GM06990 (cell line): ENCODE data around the gene ARAF.

Experiments used
- DNase-seq: peaks from one replicate; pipeline ENCODE4 v3.0.0-alpha.2; 2011; ENCODE audit not compliant: insufficient read length; ENCODE audit errors: extremely low read depth
- H3K27me3 ChIP-seq: replicated peaks from 2 replicates; pipeline ENCODE4 v1.6.0; 2011; ENCODE audit warnings: low read length; ENCODE audit not compliant: control insufficient read depth, insufficient read depth
- H3K36me3 ChIP-seq: 2 replicates; pipeline ENCODE4 v1.5.1; 2011; ENCODE audit warnings: low read length; ENCODE audit not compliant: control insufficient read depth, insufficient read depth
- H3K4me3 ChIP-seq: replicated peaks from 2 replicates; pipeline ENCODE4 v1.5.1; 2011; ENCODE audit warnings: low read depth, mild to moderate bottlenecking, control low read depth, low read length
- TF ChIP-seq, protein P1 (sequence below): IDR thresholded peaks from 2 replicates; pipeline ENCODE4 v1.5.1; 2011; ENCODE audit warnings: low read length, control low read depth, mild to moderate bottlenecking, inconsistent platforms; ENCODE audit not compliant: insufficient read depth, poor library complexity, severe bottlenecking

ARAF gene

DNA sequence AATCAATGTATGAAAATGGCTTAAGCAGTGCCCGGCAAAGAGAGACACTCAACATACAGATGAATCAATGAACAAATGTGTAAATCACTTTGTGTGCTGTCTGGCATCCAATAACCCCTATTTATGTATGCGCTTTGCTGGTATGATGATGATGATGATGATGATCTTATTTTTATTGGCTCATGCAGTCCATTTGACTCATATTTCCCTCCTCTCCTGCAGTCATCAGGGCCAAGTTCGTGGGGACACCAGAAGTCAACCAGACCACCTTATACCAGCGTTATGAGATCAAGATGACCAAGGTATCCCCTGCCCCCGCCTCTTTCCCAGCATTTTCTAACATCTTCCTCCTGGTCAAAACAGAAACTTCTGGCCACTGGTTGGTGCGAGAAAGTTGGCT is 23.7 kb downstream of the ARAF start:
- DNase-seq = no peak
- H3K4me3 ChIP-seq = no peak overlapping the region

DNA sequence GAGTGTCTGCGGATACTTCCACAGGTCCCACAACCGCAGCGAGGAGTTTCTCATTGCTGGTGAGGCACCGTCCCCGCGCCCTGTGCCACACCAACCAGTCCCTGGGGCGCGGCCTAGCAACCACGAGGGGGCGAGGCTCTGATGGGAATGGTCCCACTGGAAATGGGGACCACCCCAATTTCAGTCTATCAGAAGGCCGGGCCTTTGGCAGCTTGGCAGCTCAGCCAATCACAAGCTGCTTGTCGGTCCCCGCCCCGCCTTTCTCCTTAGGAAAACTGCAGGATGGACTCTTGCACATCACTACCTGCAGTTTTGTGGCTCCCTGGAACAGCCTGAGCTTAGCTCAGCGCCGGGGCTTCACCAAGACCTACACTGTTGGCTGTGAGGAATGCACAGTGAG is 24.3 kb downstream of the ARAF start:
- Histone ChIP-seq H3K36me3 (peaks cover 2% of the 10 kb centered on the region; the same call in 1 of the 2 replicates), H3K27me3 (no peaks in the 10 kb centered on the region; the same call in 1 of the 2 replicates), H3K4me3 (no peak overlapping the region)
- DNase-seq = no peak
- TF ChIP-seq, protein P1, sequence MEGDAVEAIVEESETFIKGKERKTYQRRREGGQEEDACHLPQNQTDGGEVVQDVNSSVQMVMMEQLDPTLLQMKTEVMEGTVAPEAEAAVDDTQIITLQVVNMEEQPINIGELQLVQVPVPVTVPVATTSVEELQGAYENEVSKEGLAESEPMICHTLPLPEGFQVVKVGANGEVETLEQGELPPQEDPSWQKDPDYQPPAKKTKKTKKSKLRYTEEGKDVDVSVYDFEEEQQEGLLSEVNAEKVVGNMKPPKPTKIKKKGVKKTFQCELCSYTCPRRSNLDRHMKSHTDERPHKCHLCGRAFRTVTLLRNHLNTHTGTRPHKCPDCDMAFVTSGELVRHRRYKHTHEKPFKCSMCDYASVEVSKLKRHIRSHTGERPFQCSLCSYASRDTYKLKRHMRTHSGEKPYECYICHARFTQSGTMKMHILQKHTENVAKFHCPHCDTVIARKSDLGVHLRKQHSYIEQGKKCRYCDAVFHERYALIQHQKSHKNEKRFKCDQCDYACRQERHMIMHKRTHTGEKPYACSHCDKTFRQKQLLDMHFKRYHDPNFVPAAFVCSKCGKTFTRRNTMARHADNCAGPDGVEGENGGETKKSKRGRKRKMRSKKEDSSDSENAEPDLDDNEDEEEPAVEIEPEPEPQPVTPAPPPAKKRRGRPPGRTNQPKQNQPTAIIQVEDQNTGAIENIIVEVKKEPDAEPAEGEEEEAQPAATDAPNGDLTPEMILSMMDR = no peak

More for the DNA sequence above, 23.7 kb downstream of the ARAF start:
- H3K36me3 ChIP-seq = peaks cover 2% of the 10 kb centered on the region; the same call in 1 of the 2 replicates
- H3K27me3 ChIP-seq = no peaks in the 10 kb centered on the region; the same call in 1 of the 2 replicates
- TF ChIP-seq, protein P1 = no peak

DNA sequence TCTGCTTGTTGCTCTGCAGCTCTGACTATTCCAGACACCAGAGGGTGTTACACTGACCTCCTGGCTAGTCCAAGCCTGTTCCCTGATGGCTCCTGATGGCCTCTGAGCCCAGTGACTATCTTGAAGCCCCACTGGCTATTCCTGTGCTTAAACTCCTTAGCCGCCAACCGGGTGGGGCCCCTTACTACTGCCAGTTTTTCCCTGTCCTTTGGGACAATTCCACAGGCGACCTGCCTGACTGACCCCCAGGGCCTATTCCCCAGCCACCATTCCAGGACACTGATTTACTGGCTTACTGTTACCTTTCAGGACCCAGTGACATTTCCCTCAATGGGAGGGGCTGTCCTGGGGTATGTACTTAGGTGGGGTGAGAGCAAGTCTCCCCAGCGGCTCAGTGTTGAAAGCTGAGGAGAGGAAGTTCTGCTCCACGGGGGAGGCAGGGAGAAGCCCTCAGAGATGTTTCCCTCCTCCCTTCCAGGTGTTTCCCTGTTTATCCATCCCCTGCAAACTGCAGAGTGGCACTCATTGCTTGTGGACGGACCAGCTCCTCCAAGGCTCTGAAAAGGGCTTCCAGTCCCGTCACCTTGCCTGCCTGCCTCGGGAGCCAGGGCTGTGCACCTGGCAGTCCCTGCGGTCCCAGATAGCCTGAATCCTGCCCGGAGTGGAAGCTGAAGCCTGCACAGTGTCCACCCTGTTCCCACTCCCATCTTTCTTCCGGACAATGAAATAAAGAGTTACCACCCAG is 25.2 kb downstream of the ARAF start:
- TF ChIP-seq, protein P1 = no peak
- DNase-seq = no peak
- no peak overlapping the region for H3K4me3 ChIP-seq
- H3K36me3 ChIP-seq = peaks cover 2% of the 10 kb centered on the region; the same call in 1 of the 2 replicates
- H3K27me3 ChIP-seq = no peaks in the 10 kb centered on the region; the same call in 1 of the 2 replicates

DNA sequence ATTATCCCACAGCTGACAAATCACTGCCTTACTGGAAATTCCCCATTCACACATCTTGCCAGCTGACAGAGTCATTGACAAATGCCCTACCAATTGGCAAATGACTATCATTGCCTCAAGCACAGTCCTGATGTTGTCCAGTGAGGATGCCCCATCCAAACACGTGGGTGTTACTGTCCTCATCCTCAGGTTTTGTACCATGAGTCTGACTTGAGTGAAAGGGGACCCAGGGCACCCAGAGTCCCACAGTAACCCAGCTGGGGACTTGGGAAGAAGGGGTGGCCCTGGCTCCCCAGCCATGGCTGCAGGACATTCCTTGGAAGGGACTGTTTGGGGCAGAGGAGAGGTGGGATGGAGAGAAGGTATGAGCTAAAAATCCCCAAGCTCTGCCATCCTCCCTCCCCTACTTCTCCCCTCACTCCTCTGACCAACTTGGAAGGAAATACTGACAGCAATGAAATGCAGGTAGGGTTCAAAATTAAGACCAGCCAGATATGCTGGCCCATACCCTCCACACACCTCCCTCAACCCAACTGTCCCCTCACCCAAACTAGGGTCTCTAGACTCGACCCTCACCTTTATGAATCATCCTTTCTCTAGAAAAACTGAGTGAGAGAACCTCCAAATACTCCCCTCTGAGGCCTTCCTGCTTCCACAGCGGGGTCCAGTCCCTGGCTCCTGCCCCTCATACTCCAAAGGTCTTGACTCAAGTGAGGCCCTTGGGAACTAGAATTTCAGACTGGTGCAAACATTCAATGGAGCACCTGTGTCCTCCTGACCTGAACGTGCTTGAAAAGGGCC is 26.3 kb downstream of the ARAF start:
- TF ChIP-seq, protein P1 = no peak
- H3K27me3 ChIP-seq = no peaks in the 10 kb centered on the region; the same call in 1 of the 2 replicates
- DNase-seq = no peak

GRCh38 chrX:47587906-47588735 is 27.1 kb downstream of the ARAF start:
- DNase-seq = no peak
- Histone ChIP-seq H3K4me3 (no peak overlapping the region), H3K36me3 (peaks cover 2% of the 10 kb centered on the region; the same call in 1 of the 2 replicates), H3K27me3 (no peaks in the 10 kb centered on the region; the same call in 1 of the 2 replicates)
- TF ChIP-seq, protein P1 = no peak

More for the DNA sequence above, 26.3 kb downstream of the ARAF start:
- H3K36me3 ChIP-seq = peaks cover 2% of the 10 kb centered on the region; the same call in 1 of the 2 replicates
- no peak overlapping the region for H3K4me3 ChIP-seq
